ENCODE measurements around the gene USHBP1. TPM values are rescaled to one million over a fixed set of nuclear protein-coding genes. Genes with fewer than 3 reads are reported as not detected.
A peak's percentile ranks its signal among the peaks of the same experiment; 100 is the strongest.

The USHBP1 gene
- total RNA-seq, 4 donors from 2014 or later: 0.80 to 3.0 (median 2.0) TPM

DNA sequence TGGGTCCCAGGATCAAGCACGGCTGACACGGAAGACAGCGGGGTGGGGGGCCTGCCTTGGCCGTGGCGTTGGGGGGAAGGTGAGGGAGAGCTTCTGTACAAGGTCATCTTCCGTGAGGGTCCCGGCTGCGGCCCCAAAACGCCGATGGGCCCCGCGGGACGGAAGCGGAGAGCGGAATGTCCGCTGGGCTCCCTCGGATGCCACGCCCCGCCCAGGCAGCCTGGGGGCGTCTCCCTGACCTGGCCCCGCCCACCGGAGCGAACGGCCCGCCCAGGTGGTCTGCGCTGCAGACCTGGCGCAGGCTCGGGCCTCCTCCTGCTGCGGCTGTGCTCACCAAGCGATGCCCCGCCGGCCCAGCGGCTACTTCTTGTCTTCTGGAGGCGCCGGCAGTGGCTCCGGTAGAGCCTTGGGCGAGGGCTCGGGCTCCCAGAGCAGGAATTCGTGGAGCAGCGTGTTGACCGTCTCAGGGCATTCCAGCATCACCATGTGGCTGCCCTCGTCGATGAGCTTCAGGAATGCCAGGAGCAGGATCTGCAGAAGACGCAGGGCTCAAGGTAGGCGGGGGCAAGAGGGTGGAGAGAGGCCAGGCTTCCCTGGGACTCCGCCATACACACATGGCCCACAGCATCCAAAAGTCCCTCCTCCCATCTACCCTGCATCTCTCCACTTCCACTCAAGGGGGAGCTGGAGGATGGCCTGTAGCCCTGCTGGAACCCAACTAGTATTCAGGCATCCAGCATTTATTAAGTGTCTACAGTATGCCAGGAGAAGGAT is 27.9 kb upstream of the USHBP1 start:
- intact Hi-C loops (cut with DNase I; ENCODE audit: low total_unique reads): loop anchor here (10.0 kb wide), 1 partner anchor 92 kb away; no protein-coding TSS in a partner anchor
- TF ChIP-seq, protein P1, sequence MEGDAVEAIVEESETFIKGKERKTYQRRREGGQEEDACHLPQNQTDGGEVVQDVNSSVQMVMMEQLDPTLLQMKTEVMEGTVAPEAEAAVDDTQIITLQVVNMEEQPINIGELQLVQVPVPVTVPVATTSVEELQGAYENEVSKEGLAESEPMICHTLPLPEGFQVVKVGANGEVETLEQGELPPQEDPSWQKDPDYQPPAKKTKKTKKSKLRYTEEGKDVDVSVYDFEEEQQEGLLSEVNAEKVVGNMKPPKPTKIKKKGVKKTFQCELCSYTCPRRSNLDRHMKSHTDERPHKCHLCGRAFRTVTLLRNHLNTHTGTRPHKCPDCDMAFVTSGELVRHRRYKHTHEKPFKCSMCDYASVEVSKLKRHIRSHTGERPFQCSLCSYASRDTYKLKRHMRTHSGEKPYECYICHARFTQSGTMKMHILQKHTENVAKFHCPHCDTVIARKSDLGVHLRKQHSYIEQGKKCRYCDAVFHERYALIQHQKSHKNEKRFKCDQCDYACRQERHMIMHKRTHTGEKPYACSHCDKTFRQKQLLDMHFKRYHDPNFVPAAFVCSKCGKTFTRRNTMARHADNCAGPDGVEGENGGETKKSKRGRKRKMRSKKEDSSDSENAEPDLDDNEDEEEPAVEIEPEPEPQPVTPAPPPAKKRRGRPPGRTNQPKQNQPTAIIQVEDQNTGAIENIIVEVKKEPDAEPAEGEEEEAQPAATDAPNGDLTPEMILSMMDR (IDR thresholded peaks at IDR 0.05): no peak
- no peak for TF ChIP-seq POLR2A (IDR thresholded peaks at IDR 0.05)
- DNase-seq (ENCODE audit: low spot score in 2 of 2): peak; percentile 65 to 93
- 0 to 3% methylated on average over 18 to 21 of the region's 46 CpGs for WGBS, 2 donors
- H3K4me3 ChIP-seq (ENCODE audit: low read depth, poor library complexity, severe bottlenecking): peak overlapping the region; percentile 6

GRCh38 chr19:17289489-17289888 is 24.9 kb upstream of the USHBP1 start:
- no peak for TF ChIP-seq POLR2A (IDR thresholded peaks at IDR 0.05)
- TF ChIP-seq, protein P1 (IDR thresholded peaks at IDR 0.05): no peak
- no peak for DNase-seq (ENCODE audit: low spot score in 2 of 2)
- no peak overlapping the region for H3K4me3 ChIP-seq (ENCODE audit: low read depth, poor library complexity, severe bottlenecking)
- WGBS, 2 donors: 29 to 32% methylated on average over 21 to 22 of the region's 22 CpGs
- intact Hi-C loops (cut with DNase I; ENCODE audit: low total_unique reads): loop anchor here (10.0 kb wide), 1 partner anchor 85 kb away; no protein-coding TSS in a partner anchor

DNA sequence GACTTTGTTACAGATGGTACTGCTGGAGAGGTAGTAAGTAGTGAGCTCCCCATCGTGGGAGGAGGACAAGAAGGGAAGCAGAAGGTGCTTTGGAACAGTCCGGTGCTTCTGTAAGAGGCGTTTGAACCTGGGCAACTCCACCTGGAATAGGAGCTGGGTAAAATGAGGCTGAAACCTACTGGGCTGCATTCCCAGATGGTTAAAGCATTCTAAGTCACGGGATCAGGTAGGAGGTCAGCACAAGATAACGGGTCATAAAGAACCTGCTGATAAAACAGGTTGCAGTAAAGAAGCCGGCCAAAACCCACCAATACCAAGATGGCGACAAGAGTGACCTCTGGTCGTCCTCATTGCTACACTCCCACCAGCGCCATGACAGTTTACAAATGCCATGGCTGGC is 22.2 kb upstream of the USHBP1 start:
- intact Hi-C loops (cut with DNase I; ENCODE audit: low total_unique reads): loop anchor here (10.0 kb wide), 1 partner anchor 82 kb away; no protein-coding TSS in a partner anchor
- DNase-seq (ENCODE audit: low spot score in 2 of 2): no peak
- WGBS, 2 donors: 92% methylated on average over 9 of the region's 9 CpGs
- TF ChIP-seq, protein P1 (IDR thresholded peaks at IDR 0.05): no peak
- TF ChIP-seq POLR2A (IDR thresholded peaks at IDR 0.05): no peak
- H3K4me3 ChIP-seq (ENCODE audit: low read depth, poor library complexity, severe bottlenecking): no peak overlapping the region

DNA sequence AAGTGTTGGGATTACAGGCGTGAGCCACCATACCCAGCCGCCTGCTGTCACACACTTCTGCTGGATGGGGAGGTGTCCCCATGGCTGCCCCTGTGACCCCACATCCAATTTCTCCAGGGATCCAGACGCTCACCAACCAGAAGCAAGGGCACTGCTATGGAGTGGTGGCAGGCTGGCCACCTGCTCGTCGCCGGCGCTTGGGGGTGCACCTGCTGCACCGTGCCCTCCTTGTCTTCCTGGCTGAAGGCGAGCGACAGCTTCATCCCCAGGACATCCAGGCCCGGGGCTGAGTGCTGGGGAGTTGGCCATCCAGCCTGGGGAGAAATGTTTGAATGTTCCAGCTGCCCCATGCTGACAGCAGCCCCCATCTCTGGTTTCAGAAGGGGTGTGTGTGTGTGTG is 21.7 kb upstream of the USHBP1 start:
- TF ChIP-seq, protein P1 (IDR thresholded peaks at IDR 0.05): no peak
- no peak for TF ChIP-seq POLR2A (IDR thresholded peaks at IDR 0.05)
- no peak overlapping the region for H3K4me3 ChIP-seq (ENCODE audit: low read depth, poor library complexity, severe bottlenecking)
- intact Hi-C loops (cut with DNase I; ENCODE audit: low total_unique reads): loop anchor here (10.0 kb wide), 1 partner anchor 81 kb away; no protein-coding TSS in a partner anchor
- DNase-seq (ENCODE audit: low spot score in 2 of 2): no peak
- 75 to 98% methylated on average over 6 to 10 of the region's 11 CpGs for WGBS, 2 donors

- intact Hi-C loops (cut with DNase I; ENCODE audit: low total_unique reads): loop anchor here (10.0 kb wide), 1 partner anchor 81 kb away; no protein-coding TSS in a partner anchor
- no peak for DNase-seq (ENCODE audit: low spot score in 2 of 2)
- H3K4me3 ChIP-seq (ENCODE audit: low read depth, poor library complexity, severe bottlenecking): no peak overlapping the region
- 92% methylated on average over 18 of the region's 18 CpGs for WGBS, 2 donors
- TF ChIP-seq, protein P1 (IDR thresholded peaks at IDR 0.05): no peak
- TF ChIP-seq POLR2A (IDR thresholded peaks at IDR 0.05): no peak
These were observed 21.0 kb upstream of the USHBP1 start for GRCh38 chr19:17285415-17286135.

Data from lower leg skin (tissue), 4 donors.